GM23338 (cell line): ENCODE measurements around the gene SULF2. TPM values are rescaled to one million over a fixed set of nuclear protein-coding genes. Genes with fewer than 3 reads are reported as not detected.

ENCODE experiments used
- ATAC-seq: fragments of 200-7000 bp; cut with Tn5 transposase; 3 replicates; pipeline ENCODE4 v1.9.1; 2020
- DNase-seq: peaks from one replicate; pipeline ENCODE4 v3.0.0-alpha.2; 2015; ENCODE audit warnings: low spot score
- H2AFZ ChIP-seq: fragments of 200-600 bp; sonication (generic); 2 replicates; pipeline ENCODE4 v1.8.0; 2016; ENCODE audit warnings: antibody characterized with exemption, mild to moderate bottlenecking, moderate library complexity
- H3F3A ChIP-seq: fragments of 200-600 bp; sonication (generic); replicated peaks from 2 replicates; pipeline ENCODE4 v1.8.0; 2017; ENCODE audit warnings: antibody characterized with exemption, mixed run types, low read depth
- H3K27ac ChIP-seq: fragments of 200-600 bp; sonication (generic); 2 replicates; pipeline ENCODE4 v1.6.1; 2016; ENCODE audit warnings: low read depth
- H3K27me3 ChIP-seq: fragments of 200-600 bp; sonication (generic); 2 replicates; pipeline ENCODE4 v1.8.0; 2016; ENCODE audit warnings: mild to moderate bottlenecking, mixed run types, moderate library complexity; ENCODE audit not compliant: insufficient read depth
- H3K36me3 ChIP-seq: fragments of 200-600 bp; sonication (generic); 2 replicates; pipeline ENCODE4 v1.8.0; 2016; ENCODE audit warnings: mild to moderate bottlenecking; ENCODE audit not compliant: insufficient read depth
- H3K4me1 ChIP-seq: fragments of 200-600 bp; sonication (generic); 2 replicates; pipeline ENCODE4 v1.8.0; 2016; ENCODE audit warnings: mild to moderate bottlenecking, moderate library complexity; ENCODE audit not compliant: insufficient read depth
- H3K4me2 ChIP-seq: fragments of 200-600 bp; sonication (generic); 2 replicates; pipeline ENCODE4 v1.7.1; 2017; ENCODE audit warnings: mixed run types
- H3K4me3 ChIP-seq: fragments of 200-600 bp; sonication (generic); 2 replicates; pipeline ENCODE4 v1.6.1; 2016; ENCODE audit warnings: mixed run types
- H3K79me2 ChIP-seq: fragments of 200-600 bp; sonication (generic); replicated peaks from 2 replicates; pipeline ENCODE4 v1.8.0; 2017; ENCODE audit warnings: mild to moderate bottlenecking; ENCODE audit not compliant: insufficient read depth
- H3K9me2 ChIP-seq: fragments of 200-600 bp; sonication (generic); 2 replicates; pipeline ENCODE4 v1.8.0; 2017; ENCODE audit not compliant: insufficient read depth
- H4K20me1 ChIP-seq: fragments of 200-600 bp; sonication (generic); replicated peaks from 2 replicates; pipeline ENCODE4 v1.8.0; 2017; ENCODE audit warnings: mild to moderate bottlenecking; ENCODE audit not compliant: insufficient read depth
- H3K27ac Mint-ChIP-seq: 2 replicates; pipeline ENCODE4 v1.8.0; 2020; ENCODE audit warnings: inconsistent platforms, mild to moderate bottlenecking, moderate library complexity, mixed read lengths
- H3K27me3 Mint-ChIP-seq: 3 replicates; pipeline ENCODE4 v1.8.0; 2022; ENCODE audit warnings: low read depth, mild to moderate bottlenecking, moderate library complexity, mixed read lengths, inconsistent platforms; ENCODE audit not compliant: insufficient read depth, poor library complexity
- H3K36me3 Mint-ChIP-seq: 3 replicates; pipeline ENCODE4 v1.8.0; 2021; ENCODE audit warnings: low read depth, mild to moderate bottlenecking, inconsistent platforms, moderate library complexity, mixed read lengths
- H3K4me1 Mint-ChIP-seq: 3 replicates; pipeline ENCODE4 v1.8.0; 2020; ENCODE audit warnings: mild to moderate bottlenecking, inconsistent platforms, mixed read lengths
- H3K4me3 Mint-ChIP-seq: 3 replicates; pipeline ENCODE4 v1.8.0; 2021; ENCODE audit warnings: moderate library complexity, mild to moderate bottlenecking, inconsistent platforms, mixed read lengths
- H3K9me3 Mint-ChIP-seq: 3 replicates; pipeline ENCODE4 v1.8.0; 2020; ENCODE audit warnings: moderate library complexity, mild to moderate bottlenecking, inconsistent platforms, mixed read lengths
- CTCF ChIP-seq, 2 experiments: fragments of 200-600 bp in 1 of 2; sonication (generic) in 1 of 2; conservative IDR thresholded peaks; 2 replicates each; pipeline versions ENCODE4 v1.5.1 to v1.6.1; 2016 to 2017; ENCODE audit warnings: antibody characterized with exemption in 2 of 2, low read depth in 2 of 2, mild to moderate bottlenecking in 2 of 2, moderate library complexity in 1 of 2
- EZH2 ChIP-seq: fragments of 200-600 bp; sonication (generic); IDR thresholded peaks from one replicate; pipeline ENCODE4 v1.8.0; 2017; ENCODE audit warnings: antibody characterized with exemption, mild to moderate bottlenecking, low read depth; ENCODE audit not compliant: unreplicated experiment
- POLR2AphosphoS5 ChIP-seq: IDR thresholded peaks from 2 replicates; pipeline ENCODE4 v1.6.1; 2016; ENCODE audit warnings: antibody characterized with exemption, low read depth
- REST ChIP-seq: IDR thresholded peaks from one replicate; pipeline ENCODE4 v1.6.1; 2018; ENCODE audit warnings: antibody characterized with exemption; ENCODE audit not compliant: unreplicated experiment
- ZNF462 ChIP-seq: fragments of 250-450 bp; sonication (Bioruptor Pico); IDR thresholded peaks from 2 replicates; pipeline ENCODE4 v1.5.0; 2020; ENCODE audit warnings: mild to moderate bottlenecking, moderate library complexity
- polyA plus RNA-seq: library from polyadenylated mRNA; unstranded; fragments of >200 nt; fragmentation: Nextera tagmentation; extraction: Ambion mirVana; gene quantifications from 2 replicates; pipeline ENCODE4 v1.2.1, GENCODE V29; 2016
- total RNA-seq: library from RNA; depleted of rRNA; stranded (reverse); fragments of >200 nt; shearing (Covaris generic); gene quantifications from 2 replicates; pipeline ENCODE4 v1.2.3, GENCODE V29; 2014

Gene SULF2
- total and polyA plus RNA-seq, 2 experiments from 2014 or later: 9.5 to 20.7 TPM

- no peaks in the 10 kb centered on the region for H4K20me1 ChIP-seq
- H3K4me1 ChIP-seq: peaks cover 7% of the 10 kb centered on the region; the same call in 1 of the 2 replicates
- Mint-ChIP-seq H3K4me3 (no peak overlapping the region), H3K36me3 (peaks cover 4% of the 10 kb centered on the region; the same call in 1 of the 3 replicates), H3K27ac (no peak overlapping the region), H3K27me3 (peaks cover 19% of the 10 kb centered on the region), H3K9me3 (peaks cover 3% of the 10 kb centered on the region; the same call in 1 of the 3 replicates), H3K4me1 (peaks cover 19% of the 10 kb centered on the region)
- TF ChIP-seq REST (no peak), CTCF (conservative IDR thresholded peaks at IDR 0.05; ENCODE audit: low read depth in 2 of 2) (peak in 1 of 2 experiments; percentile 16; a peak in 1 of 4 replicates)
- no peaks in the 10 kb centered on the region for H3K79me2 ChIP-seq
- no peaks in the 10 kb centered on the region for H3K36me3 ChIP-seq
- peaks cover 27% of the 10 kb centered on the region for H3K27me3 ChIP-seq
- H3F3A ChIP-seq: 0 out of 2 replicates have a peak, but pooled peaks cover under 1% of the 10 kb centered on the region
- ATAC-seq (no peak), DNase-seq (no peak)
- H3K4me3 ChIP-seq: no peak overlapping the region
- no peak overlapping the region for H3K27ac ChIP-seq
- H3K4me2 ChIP-seq: no peak overlapping the region
- H3K9me2 ChIP-seq: no peaks in the 10 kb centered on the region
- no peak overlapping the region for H2AFZ ChIP-seq
Measured at GRCh38 chr20:47780720-47781389, 4.4 kb downstream of the SULF2 start.

GRCh38 chr20:47778398-47779354, 6.6 kb downstream of the SULF2 start:
- H3K9me3 Mint-ChIP-seq: peaks cover 3% of the 10 kb centered on the region; the same call in 1 of the 3 replicates
- Histone ChIP-seq H3K4me2 (no peak overlapping the region), H3K27ac (no peak overlapping the region), H3K9me2 (no peaks in the 10 kb centered on the region), H3K27me3 (peaks cover 14% of the 10 kb centered on the region), H4K20me1 (no peaks in the 10 kb centered on the region), H3F3A (no peaks in the 10 kb centered on the region), H3K36me3 (no peaks in the 10 kb centered on the region), H3K4me3 (no peak overlapping the region), H3K4me1 (peaks cover under 1% of the 10 kb centered on the region; the same call in 1 of the 2 replicates), H3K79me2 (no peaks in the 10 kb centered on the region), H2AFZ (no peak overlapping the region)
- H3K36me3 Mint-ChIP-seq: peaks cover 4% of the 10 kb centered on the region; the same call in 1 of the 3 replicates
- ATAC-seq (no peak), DNase-seq (no peak)
- H3K27me3 Mint-ChIP-seq: peaks cover 7% of the 10 kb centered on the region
- no peak overlapping the region for H3K4me3 Mint-ChIP-seq
- peaks cover 16% of the 10 kb centered on the region; the same call in 2 of the 3 replicates for H3K4me1 Mint-ChIP-seq
- H3K27ac Mint-ChIP-seq: no peak overlapping the region; the same call in 1 of the 2 replicates
- no peak for TF ChIP-seq ZNF462
- no peak for TF ChIP-seq EZH2
- no peak for TF ChIP-seq POLR2AphosphoS5
